Eye (tissue), 1 donor: ENCODE measurements around the gene CDKAL1.
"Not testable (repeated sequence)": the region's sequence is repeated elsewhere in the genome, so short reads cannot be mapped to it uniquely, and the experiment has no call there.

ENCODE experiments used
- DNase-seq: peaks from one replicate; pipeline ENCODE4 v3.0.0-alpha.2; 2015

The CDKAL1 gene

GRCh38 chr6:21085643-21086042 is 551.4 kb downstream of the CDKAL1 start:
- no peak for DNase-seq

- no peak for DNase-seq
Observed at GRCh38 chr6:21087188-21087587, 552.9 kb downstream of the CDKAL1 start.

- no peak for DNase-seq
Observed at GRCh38 chr6:21091411-21091810, 557.2 kb downstream of the CDKAL1 start.

- not testable (repeated sequence) for DNase-seq
Observed at GRCh38 chr6:21092231-21092772, 558.0 kb downstream of the CDKAL1 start.

- no peak for DNase-seq
Observed at GRCh38 chr6:21095462-21095861, 561.2 kb downstream of the CDKAL1 start.

- no peak for DNase-seq
Observed at GRCh38 chr6:21098134-21098533, 563.9 kb downstream of the CDKAL1 start.

GRCh38 chr6:21098744-21099143 is 564.5 kb downstream of the CDKAL1 start:
- DNase-seq, result no peak

- no peak for DNase-seq
Observed at GRCh38 chr6:21099338-21100314, 565.4 kb downstream of the CDKAL1 start.

GRCh38 chr6:21100991-21101390 is 566.7 kb downstream of the CDKAL1 start:
- no peak for DNase-seq

- no peak for DNase-seq
Observed at GRCh38 chr6:21101694-21102093, 567.4 kb downstream of the CDKAL1 start.

GRCh38 chr6:21102201-21102600 is 567.9 kb downstream of the CDKAL1 start:
- no peak for DNase-seq

- no peak for DNase-seq
Observed at GRCh38 chr6:21102624-21103023, 568.4 kb downstream of the CDKAL1 start.

- DNase-seq, result no peak
Observed at GRCh38 chr6:21103626-21104224, 569.5 kb downstream of the CDKAL1 start.

- no peak for DNase-seq
Observed at GRCh38 chr6:21104288-21104687, 570.0 kb downstream of the CDKAL1 start.

GRCh38 chr6:21107796-21108195 is 573.5 kb downstream of the CDKAL1 start:
- no peak for DNase-seq

- DNase-seq, result peak; percentile 38
Observed at GRCh38 chr6:21109391-21110178, 575.3 kb downstream of the CDKAL1 start.

GRCh38 chr6:21110684-21111083 is 576.4 kb downstream of the CDKAL1 start:
- DNase-seq, result no peak

GRCh38 chr6:21111093-21111725 is 577.0 kb downstream of the CDKAL1 start:
- no peak for DNase-seq

- no peak for DNase-seq
Observed at GRCh38 chr6:21115111-21115510, 580.9 kb downstream of the CDKAL1 start.

- DNase-seq, result no peak
Observed at GRCh38 chr6:21116736-21117135, 582.5 kb downstream of the CDKAL1 start.

- no peak for DNase-seq
Observed at GRCh38 chr6:21118216-21118780, 584.0 kb downstream of the CDKAL1 start.

- no peak for DNase-seq
Observed at GRCh38 chr6:21121636-21122136, 587.4 kb downstream of the CDKAL1 start.
